IMR-90 (cell line): ENCODE data around the gene PLA2G4A.

Source experiments
- CEBPB ChIP-seq: IDR thresholded peaks from 2 replicates; pipeline ENCODE4 v1.6.1; 2012; ENCODE audit warnings: low read depth, low read length, improper control_type of control experiment
- ELK1 ChIP-seq: fragments of 150-350 bp; IDR thresholded peaks from 2 replicates; pipeline ENCODE4 v1.6.1; 2016; ENCODE audit warnings: low read depth, mild to moderate bottlenecking, low read length, moderate library complexity, borderline replicate concordance
- MXI1 ChIP-seq: IDR thresholded peaks from 2 replicates; pipeline ENCODE4 v1.6.1; 2012; ENCODE audit warnings: low read depth, mild to moderate bottlenecking, low read length, moderate library complexity, borderline replicate concordance
- POLR2A ChIP-seq: IDR thresholded peaks from 2 replicates; pipeline ENCODE4 v1.6.1; 2012; ENCODE audit warnings: mild to moderate bottlenecking, low read depth, low read length
- RAD21 ChIP-seq: IDR thresholded peaks from 2 replicates; pipeline ENCODE4 v1.6.1; 2012; ENCODE audit warnings: low read length, improper control_type of control experiment
- RFX5 ChIP-seq: IDR thresholded peaks from 2 replicates; pipeline ENCODE4 v1.8.0; 2012; ENCODE audit warnings: low read depth, mild to moderate bottlenecking, low read length, moderate library complexity
- SMC3 ChIP-seq: fragments of 150-350 bp; IDR thresholded peaks from 2 replicates; pipeline ENCODE4 v1.6.1; 2016; ENCODE audit warnings: low read depth, mild to moderate bottlenecking, antibody characterized with exemption, low read length, moderate library complexity
- TF ChIP-seq, protein P1 (sequence below): conservative IDR thresholded peaks from 2 replicates; pipeline ENCODE4 v1.5.1; 2012; ENCODE audit warnings: mild to moderate bottlenecking, low read depth, low read length, improper control_type of control experiment

DNA sequence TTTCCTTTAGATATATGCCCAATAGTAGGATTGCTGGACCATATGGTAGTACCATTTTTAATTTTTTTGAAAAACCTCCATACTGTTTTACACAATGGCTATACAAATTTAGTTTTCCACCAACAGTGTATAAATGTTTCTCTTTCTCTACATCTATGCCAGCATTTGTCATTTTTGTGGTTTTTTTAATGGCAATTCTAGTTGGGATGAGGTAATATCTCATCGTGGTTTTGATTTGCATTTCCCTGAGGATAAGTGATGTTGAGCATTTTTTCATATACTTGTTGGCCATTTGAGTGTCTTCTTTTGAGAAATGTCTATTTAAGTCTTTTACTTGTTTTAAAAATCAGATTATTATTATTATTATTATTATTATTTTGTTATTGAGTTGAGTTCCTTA lies 35.5 kb downstream of the PLA2G4A start:
- TF ChIP-seq, protein P1, sequence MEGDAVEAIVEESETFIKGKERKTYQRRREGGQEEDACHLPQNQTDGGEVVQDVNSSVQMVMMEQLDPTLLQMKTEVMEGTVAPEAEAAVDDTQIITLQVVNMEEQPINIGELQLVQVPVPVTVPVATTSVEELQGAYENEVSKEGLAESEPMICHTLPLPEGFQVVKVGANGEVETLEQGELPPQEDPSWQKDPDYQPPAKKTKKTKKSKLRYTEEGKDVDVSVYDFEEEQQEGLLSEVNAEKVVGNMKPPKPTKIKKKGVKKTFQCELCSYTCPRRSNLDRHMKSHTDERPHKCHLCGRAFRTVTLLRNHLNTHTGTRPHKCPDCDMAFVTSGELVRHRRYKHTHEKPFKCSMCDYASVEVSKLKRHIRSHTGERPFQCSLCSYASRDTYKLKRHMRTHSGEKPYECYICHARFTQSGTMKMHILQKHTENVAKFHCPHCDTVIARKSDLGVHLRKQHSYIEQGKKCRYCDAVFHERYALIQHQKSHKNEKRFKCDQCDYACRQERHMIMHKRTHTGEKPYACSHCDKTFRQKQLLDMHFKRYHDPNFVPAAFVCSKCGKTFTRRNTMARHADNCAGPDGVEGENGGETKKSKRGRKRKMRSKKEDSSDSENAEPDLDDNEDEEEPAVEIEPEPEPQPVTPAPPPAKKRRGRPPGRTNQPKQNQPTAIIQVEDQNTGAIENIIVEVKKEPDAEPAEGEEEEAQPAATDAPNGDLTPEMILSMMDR, result no peak
- TF ChIP-seq RFX5 (no peak), MXI1 (no peak), POLR2A (no peak), CEBPB (no peak; the same call in 1 of the 2 replicates), SMC3 (no peak), RAD21 (no peak), ELK1 (no peak)
